ENCODE results near the gene PPP1R26. TPM values are rescaled to one million over a fixed set of nuclear protein-coding genes. Genes with fewer than 3 reads are reported as not detected.
"Not testable (repeated sequence)": the region's sequence is repeated elsewhere in the genome, so short reads cannot be mapped to it uniquely, and the experiment has no call there.

PPP1R26 gene
- total and polyA plus RNA-seq, 9 donors = 9.7 to 15.7 (median 13.5) TPM

GRCh38 chr9:135522931-135523330, 43.3 kb downstream of the PPP1R26 start:
- H3K4me3 ChIP-seq (ENCODE audit: low read length) = no peak overlapping the region
- no peaks in the 10 kb centered on the region for H3K4me1 ChIP-seq (ENCODE audit: control insufficient read depth, insufficient read depth, low read length)
- no peaks in the 10 kb centered on the region for H3K36me3 ChIP-seq (ENCODE audit: control insufficient read depth, insufficient read depth, low read length)
- H3K27ac ChIP-seq (ENCODE audit: low read length) = no peak overlapping the region
- H3K27me3 ChIP-seq (ENCODE audit: control insufficient read depth, insufficient read depth, low read length) = peaks cover 2% of the 10 kb centered on the region
- no peak for DNase-seq
- 46% methylated on average over 13 of the region's 17 CpGs for WGBS (ENCODE audit: insufficient coverage)
- H3K9me3 ChIP-seq (replicated peaks; ENCODE audit: control insufficient read depth, low read depth, low read length) = no peaks in the 10 kb centered on the region

- H3K4me3 ChIP-seq (ENCODE audit: low read length) = no peak overlapping the region
- WGBS (ENCODE audit: insufficient coverage) = 68% methylated on average over 21 of the region's 21 CpGs
- H3K9me3 ChIP-seq (replicated peaks; ENCODE audit: control insufficient read depth, low read depth, low read length) = no peaks in the 10 kb centered on the region
- H3K4me1 ChIP-seq (ENCODE audit: control insufficient read depth, insufficient read depth, low read length) = no peaks in the 10 kb centered on the region
- peaks cover 2% of the 10 kb centered on the region for H3K27me3 ChIP-seq (ENCODE audit: control insufficient read depth, insufficient read depth, low read length)
- H3K27ac ChIP-seq (ENCODE audit: low read length) = no peak overlapping the region
- DNase-seq = no peak
- no peaks in the 10 kb centered on the region for H3K36me3 ChIP-seq (ENCODE audit: control insufficient read depth, insufficient read depth, low read length)
Measured at GRCh38 chr9:135523521-135524129, 44.0 kb downstream of the PPP1R26 start.

GRCh38 chr9:135524130-135524861, 44.7 kb downstream of the PPP1R26 start:
- H3K36me3 ChIP-seq (ENCODE audit: control insufficient read depth, insufficient read depth, low read length) = no peaks in the 10 kb centered on the region
- WGBS (ENCODE audit: insufficient coverage) = 55% methylated on average over 24 of the region's 27 CpGs
- no peak overlapping the region for H3K4me3 ChIP-seq (ENCODE audit: low read length)
- H3K27ac ChIP-seq (ENCODE audit: low read length) = no peak overlapping the region
- H3K27me3 ChIP-seq (ENCODE audit: control insufficient read depth, insufficient read depth, low read length) = peaks cover 2% of the 10 kb centered on the region
- no peaks in the 10 kb centered on the region for H3K9me3 ChIP-seq (replicated peaks; ENCODE audit: control insufficient read depth, low read depth, low read length)
- no peak for DNase-seq
- H3K4me1 ChIP-seq (ENCODE audit: control insufficient read depth, insufficient read depth, low read length) = no peaks in the 10 kb centered on the region

GRCh38 chr9:135525241-135526088, 45.9 kb downstream of the PPP1R26 start:
- DNase-seq = no peak
- Histone ChIP-seq H3K4me1 (ENCODE audit: control insufficient read depth, insufficient read depth, low read length) (no peaks in the 10 kb centered on the region), H3K4me3 (ENCODE audit: low read length) (no peak overlapping the region), H3K9me3 (replicated peaks; ENCODE audit: control insufficient read depth, low read depth, low read length) (no peaks in the 10 kb centered on the region), H3K27ac (ENCODE audit: low read length) (no peak overlapping the region), H3K27me3 (ENCODE audit: control insufficient read depth, insufficient read depth, low read length) (peaks cover 2% of the 10 kb centered on the region), H3K36me3 (ENCODE audit: control insufficient read depth, insufficient read depth, low read length) (no peaks in the 10 kb centered on the region)
- 78% methylated on average over 19 of the region's 31 CpGs for WGBS (ENCODE audit: insufficient coverage)

- H3K27me3 ChIP-seq (ENCODE audit: control insufficient read depth, insufficient read depth, low read length) = peaks cover 2% of the 10 kb centered on the region
- no peak for DNase-seq
- no peaks in the 10 kb centered on the region for H3K9me3 ChIP-seq (replicated peaks; ENCODE audit: control insufficient read depth, low read depth, low read length)
- H3K27ac ChIP-seq (ENCODE audit: low read length) = no peak overlapping the region
- no peak overlapping the region for H3K4me3 ChIP-seq (ENCODE audit: low read length)
- no peaks in the 10 kb centered on the region for H3K4me1 ChIP-seq (ENCODE audit: control insufficient read depth, insufficient read depth, low read length)
- 51% methylated on average over 4 of the region's 11 CpGs for WGBS (ENCODE audit: insufficient coverage)
- no peaks in the 10 kb centered on the region for H3K36me3 ChIP-seq (ENCODE audit: control insufficient read depth, insufficient read depth, low read length)
Measured at GRCh38 chr9:135526089-135526729, 46.6 kb downstream of the PPP1R26 start.

- H3K4me1 ChIP-seq (ENCODE audit: control insufficient read depth, insufficient read depth, low read length) = no peaks in the 10 kb centered on the region
- no peak overlapping the region for H3K4me3 ChIP-seq (ENCODE audit: low read length)
- H3K36me3 ChIP-seq (ENCODE audit: control insufficient read depth, insufficient read depth, low read length) = no peaks in the 10 kb centered on the region
- WGBS (ENCODE audit: insufficient coverage) = 59% methylated on average over 28 of the region's 30 CpGs
- H3K27me3 ChIP-seq (ENCODE audit: control insufficient read depth, insufficient read depth, low read length) = peaks cover 2% of the 10 kb centered on the region
- DNase-seq = no peak
- no peak overlapping the region for H3K27ac ChIP-seq (ENCODE audit: low read length)
- no peaks in the 10 kb centered on the region for H3K9me3 ChIP-seq (replicated peaks; ENCODE audit: control insufficient read depth, low read depth, low read length)
Measured at GRCh38 chr9:135526730-135527571, 47.4 kb downstream of the PPP1R26 start.

GRCh38 chr9:135528842-135529435, 49.4 kb downstream of the PPP1R26 start:
- H3K4me3 ChIP-seq (ENCODE audit: low read length); H3K27ac ChIP-seq (ENCODE audit: low read length); H3K27me3 ChIP-seq (ENCODE audit: control insufficient read depth, insufficient read depth, low read length); H3K9me3 ChIP-seq (replicated peaks; ENCODE audit: control insufficient read depth, low read depth, low read length); H3K4me1 ChIP-seq (ENCODE audit: control insufficient read depth, insufficient read depth, low read length); H3K36me3 ChIP-seq (ENCODE audit: control insufficient read depth, insufficient read depth, low read length); DNase-seq: not testable (repeated sequence)
- whole genome bisulfite sequencing (ENCODE audit: insufficient coverage) = no CpG with 5 or more reads among the region's 10 CpGs

GRCh38 chr9:135530146-135530545, 50.6 kb downstream of the PPP1R26 start:
- WGBS (ENCODE audit: insufficient coverage) = 63% methylated on average over 2 of the region's 5 CpGs
- H3K4me3 ChIP-seq (ENCODE audit: low read length) = no peak overlapping the region
- H3K4me1 ChIP-seq (ENCODE audit: control insufficient read depth, insufficient read depth, low read length) = no peaks in the 10 kb centered on the region
- peaks cover 5% of the 10 kb centered on the region for H3K27me3 ChIP-seq (ENCODE audit: control insufficient read depth, insufficient read depth, low read length)
- no peak overlapping the region for H3K27ac ChIP-seq (ENCODE audit: low read length)
- DNase-seq = no peak
- no peaks in the 10 kb centered on the region for H3K36me3 ChIP-seq (ENCODE audit: control insufficient read depth, insufficient read depth, low read length)
- H3K9me3 ChIP-seq (replicated peaks; ENCODE audit: control insufficient read depth, low read depth, low read length) = no peaks in the 10 kb centered on the region

GRCh38 chr9:135531096-135531495, 51.5 kb downstream of the PPP1R26 start:
- DNase-seq = no peak
- Histone ChIP-seq H3K36me3 (ENCODE audit: control insufficient read depth, insufficient read depth, low read length) (no peaks in the 10 kb centered on the region), H3K27me3 (ENCODE audit: control insufficient read depth, insufficient read depth, low read length) (peaks cover 3% of the 10 kb centered on the region), H3K4me1 (ENCODE audit: control insufficient read depth, insufficient read depth, low read length) (no peaks in the 10 kb centered on the region), H3K27ac (ENCODE audit: low read length) (no peak overlapping the region), H3K9me3 (replicated peaks; ENCODE audit: control insufficient read depth, low read depth, low read length) (no peaks in the 10 kb centered on the region), H3K4me3 (ENCODE audit: low read length) (no peak overlapping the region)
- 90% methylated on average over 10 of the region's 10 CpGs for WGBS (ENCODE audit: insufficient coverage)
